Fibroblast of skin of back (primary cell): ENCODE data around the gene IGSF9.

Source experiments
- DNase-seq: peaks from one replicate; pipeline ENCODE4 v3.0.0-alpha.2; 2013

IGSF9 gene

DNA sequence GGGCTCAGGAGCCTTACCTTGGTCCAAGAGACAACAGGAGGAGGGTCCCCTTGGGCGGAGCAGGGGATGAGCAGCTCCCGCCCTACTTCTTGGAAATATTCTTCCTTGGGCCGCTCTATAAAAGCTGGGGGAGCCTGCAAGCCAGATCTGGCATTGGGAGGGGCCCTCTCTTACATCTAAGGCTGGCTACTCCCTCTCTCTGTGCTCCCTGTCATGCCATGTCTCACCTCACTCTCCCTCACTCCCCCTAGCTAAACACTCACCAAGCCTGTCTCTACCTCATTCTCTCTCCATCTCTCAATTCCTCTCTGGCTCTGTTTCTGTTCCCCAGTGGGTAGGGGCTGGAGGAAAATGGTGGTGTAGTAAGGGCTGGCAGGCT is 13.6 kb downstream of the IGSF9 start:
- no peak for DNase-seq

DNA sequence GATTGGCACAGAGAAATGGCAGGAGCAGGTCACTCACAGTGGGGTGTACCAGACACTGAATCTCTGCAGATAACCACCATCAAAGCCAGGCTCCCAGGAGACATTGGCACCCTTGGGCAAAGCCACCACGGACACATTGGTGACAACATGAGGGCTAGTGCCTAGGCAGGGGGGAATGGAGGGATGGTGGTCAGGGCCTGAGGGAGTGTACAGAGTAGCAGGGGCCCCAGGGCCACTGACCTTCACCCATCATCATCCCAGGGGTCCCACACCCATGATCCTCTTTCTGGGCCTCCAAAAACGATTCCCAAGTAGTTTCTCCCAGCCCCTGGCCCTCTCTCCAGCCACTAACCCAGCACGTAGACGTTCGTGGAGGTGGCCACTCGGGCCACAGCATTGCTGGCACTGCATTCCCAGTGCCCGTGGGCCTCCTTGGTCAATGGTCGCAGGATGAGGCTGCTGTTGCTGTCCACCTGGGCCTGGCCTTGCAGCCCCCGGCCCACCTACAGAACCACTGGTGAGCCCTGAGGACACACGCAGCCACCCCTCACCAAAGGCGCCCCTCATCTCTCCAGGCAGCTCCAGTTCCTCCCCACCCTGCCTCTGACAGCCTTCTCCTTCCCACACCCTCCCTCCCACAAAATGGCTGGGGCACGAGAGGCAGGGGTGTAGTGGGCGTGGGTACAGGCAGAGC is 14.2 kb downstream of the IGSF9 start:
- DNase-seq: no peak

DNA sequence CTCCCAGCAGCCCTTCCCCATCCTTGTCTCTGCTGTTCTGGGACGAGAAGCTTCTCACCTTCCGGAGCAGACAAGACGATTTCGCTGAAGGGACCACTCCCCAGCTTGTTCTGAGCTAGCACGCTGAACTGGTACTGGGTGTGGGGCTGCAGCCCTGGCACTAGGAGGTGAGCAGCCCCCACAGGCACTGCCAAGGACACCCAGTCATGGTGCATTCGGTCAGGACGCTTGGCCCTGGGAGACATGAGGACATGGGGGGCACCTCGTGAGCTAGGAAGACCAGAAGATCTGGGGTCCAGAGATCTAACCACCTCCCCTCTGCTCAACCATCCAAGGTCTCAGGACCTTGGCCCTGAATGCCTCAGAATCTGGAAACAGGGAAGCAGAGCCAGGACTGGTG is 14.8 kb downstream of the IGSF9 start:
- no peak for DNase-seq

DNA sequence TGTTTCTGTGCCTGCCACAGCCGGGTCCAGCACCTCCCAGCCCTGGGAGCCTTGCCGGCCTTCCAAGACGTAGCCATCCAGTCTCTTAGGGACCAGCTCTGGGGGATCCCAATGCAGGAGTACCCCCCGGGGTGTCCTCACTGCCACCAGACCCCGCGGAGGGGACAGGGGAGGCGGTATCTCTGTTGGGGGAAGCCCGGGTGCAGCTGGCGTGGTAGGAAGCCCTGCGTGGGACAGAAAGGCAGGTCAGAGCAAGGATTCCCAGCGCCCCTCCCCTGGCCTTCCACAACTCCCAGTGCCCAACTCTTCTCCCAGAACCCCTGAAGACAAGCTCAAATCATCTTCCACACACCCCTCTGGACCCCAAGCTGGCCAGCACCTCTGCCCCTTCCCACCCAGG is 15.2 kb downstream of the IGSF9 start:
- no peak for DNase-seq

DNA sequence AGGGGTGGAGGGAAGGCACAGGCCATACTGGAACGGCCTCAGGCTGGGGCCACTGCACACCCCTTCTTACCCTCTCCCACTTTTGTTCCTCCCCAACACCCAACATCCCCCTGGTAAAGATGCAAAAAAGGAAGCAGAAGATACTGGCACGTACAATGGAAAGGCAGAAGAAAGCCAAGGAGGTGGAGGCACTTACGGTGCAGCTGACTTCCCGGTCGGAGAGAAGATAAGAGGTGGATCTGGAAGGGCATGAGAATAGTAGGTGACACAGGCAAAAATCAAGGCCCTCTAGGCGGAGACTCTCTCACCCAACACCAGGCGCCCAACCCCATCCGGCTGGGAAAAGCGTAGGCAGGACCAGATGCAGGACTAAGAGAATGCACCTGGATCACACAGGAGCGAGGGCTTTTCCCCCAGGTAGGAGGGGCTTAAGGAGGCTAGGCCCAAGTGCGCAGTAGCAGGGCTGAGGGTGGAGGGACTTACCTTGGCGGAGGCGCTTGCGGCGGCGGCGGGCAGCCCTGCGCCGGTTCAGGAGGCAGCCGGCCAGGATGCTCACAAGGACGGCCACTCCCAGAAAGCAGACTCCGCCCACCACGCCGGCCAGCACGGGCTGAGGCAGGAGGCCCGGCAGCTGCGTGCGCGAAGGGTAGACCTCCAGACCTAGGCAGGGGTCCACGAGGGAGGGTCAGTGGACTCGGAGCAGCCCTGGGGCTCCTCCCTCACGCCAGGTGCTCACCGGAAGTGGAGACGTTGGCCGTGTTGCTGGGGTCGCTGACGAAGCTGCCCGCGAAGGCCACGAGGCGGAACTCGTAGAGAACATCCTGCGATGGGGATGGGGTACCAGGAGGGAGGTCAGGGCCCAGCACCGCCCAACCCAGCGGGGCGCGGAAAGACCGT is 16.0 kb downstream of the IGSF9 start:
- DNase-seq: no peak

DNA sequence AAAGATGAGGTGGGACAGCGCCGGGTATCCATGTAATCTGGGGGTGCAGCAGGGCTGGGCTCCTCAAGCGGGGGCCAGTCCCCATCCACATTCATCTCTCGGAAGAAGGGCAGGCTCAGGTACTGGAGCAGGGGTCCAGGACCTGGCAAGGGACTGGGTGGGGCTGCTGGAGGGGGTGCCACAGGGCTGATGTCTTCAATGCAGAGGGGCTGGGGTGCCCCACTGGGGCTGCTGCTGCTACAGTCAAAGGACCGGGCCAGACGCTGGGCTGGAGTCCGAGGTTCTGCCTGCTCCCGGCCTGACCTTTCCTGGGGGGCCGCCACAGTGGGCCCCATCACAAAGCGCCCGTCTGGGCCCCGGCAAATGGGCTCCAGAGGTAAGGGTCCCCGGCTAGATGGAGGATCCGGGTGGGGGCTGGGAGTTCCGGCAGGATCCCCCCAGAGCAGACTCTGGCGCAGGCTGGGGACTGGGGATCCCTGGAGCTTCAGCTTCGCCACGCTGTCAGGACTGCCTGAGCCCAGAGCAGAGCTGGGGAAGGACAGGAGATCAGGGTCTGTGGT is 16.8 kb downstream of the IGSF9 start:
- no peak for DNase-seq

DNA sequence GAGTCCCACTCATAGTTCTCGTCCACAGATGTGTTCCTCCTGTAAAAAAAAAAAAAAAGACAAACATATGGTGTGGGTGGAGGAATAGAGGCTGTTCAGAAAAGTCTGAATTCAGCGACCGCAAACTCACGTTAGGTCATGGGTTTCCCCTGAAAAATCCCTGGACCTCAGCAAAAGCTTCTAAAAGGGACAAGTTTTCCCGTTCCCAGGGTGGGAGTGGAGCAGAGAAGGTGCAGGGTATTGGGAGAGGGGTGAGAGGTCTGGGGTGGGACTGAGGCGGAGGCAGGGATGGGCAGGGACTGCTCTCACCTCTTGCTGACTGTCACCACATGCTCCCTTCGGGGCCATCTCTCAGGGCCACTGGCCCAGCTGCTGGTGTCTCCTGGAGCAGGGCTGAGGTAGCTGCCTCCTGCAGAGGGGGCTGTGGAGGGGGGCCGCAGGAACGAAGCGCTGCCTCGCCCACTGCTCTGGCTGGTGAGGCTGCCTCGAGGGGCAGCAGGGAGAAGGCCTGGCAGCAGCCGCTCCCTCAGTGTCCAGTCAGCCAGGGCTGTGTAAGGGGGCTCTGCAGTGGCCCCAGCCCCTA is 17.5 kb downstream of the IGSF9 start:
- DNase-seq: no peak

DNA sequence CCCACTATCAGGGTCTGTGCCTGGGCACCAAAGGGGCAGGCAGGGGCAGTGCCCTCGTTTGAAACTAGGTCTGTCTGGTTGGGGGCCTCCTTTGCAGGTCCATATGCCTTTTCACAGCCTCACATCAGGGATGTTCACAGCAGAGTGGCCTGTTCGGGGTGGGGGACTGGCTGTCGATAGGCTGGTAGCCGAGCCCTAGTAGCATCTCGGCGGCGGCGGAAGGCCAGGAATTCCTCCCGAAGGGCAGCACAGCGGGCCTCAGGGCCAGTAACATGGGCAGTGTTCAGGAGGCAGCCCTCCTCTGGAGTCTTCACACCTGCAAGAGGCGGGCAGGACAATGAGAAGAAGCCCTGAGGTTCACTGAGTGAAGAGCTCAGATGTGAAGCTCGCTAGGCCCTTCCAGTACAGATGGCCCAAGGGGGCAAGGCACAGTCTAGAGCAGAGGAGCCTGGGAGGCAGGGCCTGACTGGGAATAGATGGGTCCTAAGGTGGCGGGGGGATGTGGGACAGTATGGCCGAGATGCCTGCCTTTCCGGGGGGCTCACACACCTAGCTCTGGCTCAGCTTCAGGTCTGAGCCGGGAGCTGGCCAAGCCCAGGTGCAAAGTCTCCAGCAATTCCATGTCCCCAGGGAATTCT is 18.1 kb downstream of the IGSF9 start:
- no peak for DNase-seq

DNA sequence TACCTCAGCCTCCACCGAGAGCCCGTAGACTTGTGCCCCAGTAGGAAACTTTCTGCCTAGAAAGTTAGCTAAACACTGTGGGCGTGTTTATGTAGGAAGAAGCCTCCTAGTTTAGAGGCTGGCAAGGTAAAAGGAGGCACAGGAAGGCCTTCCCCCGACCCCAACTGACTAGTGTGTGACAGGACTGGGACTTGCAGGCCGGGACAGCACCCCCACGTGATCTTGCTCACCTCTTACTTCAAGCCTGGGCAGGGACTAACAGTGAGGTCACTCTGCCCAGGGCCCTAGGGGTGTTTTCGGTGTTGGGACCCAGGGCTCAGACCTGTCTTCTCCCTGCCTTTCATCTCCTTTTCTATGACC is 19.7 kb downstream of the IGSF9 start:
- no peak for DNase-seq

DNA sequence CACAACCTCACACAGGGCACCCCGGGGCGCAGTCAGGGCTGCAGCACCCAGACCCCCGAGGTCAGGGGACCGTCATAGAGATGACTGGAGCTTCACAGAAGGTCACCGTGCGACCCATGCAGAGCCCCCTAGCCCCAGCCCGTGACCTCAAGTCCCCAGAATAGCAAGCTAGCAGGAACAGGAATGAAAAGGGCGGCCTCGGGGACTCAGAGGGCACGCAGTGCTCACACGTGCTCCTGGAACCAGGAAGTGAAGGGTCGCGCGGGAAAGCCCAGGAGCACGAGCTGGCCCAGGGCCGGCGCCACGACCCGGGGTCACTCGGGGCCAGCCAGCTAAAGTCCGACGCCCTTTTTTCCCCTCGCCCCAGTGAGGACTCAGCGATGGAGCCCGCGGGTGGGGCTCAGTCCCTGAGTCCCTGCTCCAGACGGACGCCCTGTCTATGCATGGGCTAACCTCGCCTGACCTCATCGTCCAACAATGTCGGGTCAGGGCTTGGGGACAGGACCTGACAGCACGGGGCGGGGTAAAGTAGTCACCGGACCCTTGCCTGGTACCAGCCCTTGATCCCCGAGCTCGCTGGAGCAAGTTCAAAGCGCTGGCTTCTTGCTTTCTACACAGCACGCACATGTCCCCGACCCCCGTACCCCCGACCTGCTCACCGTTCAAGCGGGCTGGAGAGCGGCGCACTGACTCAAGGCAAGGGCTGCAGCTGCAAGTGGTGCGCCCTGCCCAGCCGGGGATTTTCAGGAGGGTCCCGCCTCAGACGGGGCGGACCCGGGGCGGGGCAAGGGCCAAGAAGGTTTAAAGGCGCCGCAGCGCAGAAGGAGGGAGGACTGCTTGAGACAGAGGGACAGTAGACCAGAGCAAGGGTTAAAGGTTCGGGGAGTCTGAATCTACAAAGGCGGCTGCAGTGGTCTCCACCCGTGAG is 20.4 kb downstream of the IGSF9 start, which contains the start of gene TAGLN2:
Gene TAGLN2 (minus strand): TSS at position 717 of the 928 bp plus-strand sequence. CDS start 4,998 bp downstream, outside the sequence.
- peak; percentile 95 for DNase-seq

DNA sequence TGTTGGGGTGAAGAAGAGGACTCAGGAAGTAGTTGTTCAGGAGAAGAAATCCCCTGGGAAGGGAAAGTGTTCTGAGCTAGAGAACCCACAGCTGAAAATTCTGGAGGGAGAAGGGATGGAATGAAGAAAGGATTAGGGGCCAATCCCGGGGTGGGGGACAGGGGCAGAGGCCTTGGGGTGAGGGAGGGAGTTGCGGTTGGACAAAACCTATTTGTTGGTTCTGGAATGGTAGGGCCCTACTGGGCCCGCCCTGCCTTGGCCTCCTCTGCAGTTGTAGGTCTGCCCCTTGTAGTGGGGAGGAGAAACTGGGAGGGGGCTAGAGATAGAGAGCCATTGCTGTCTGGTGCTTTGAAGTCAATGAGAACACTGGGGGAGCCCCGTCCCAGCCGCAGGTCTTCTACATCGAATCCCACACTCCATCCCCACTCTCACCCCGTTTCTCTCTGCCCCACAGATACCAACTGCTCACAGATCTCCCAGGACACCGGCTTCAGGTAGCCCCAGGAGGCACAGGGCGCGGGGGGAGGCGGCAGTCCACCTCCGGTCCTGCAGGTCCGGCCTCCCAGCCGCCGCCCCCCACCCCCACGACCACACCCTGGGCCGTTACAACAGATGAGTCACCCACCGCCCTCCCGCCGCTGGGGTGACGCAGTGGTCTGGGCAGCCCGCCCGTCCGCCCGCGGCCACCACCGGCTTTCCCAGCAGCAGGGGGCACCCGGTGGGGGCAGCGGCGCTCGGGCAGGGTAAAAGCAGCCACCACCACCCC is 21.2 kb downstream of the IGSF9 start:
- DNase-seq: peak; percentile 94

DNA sequence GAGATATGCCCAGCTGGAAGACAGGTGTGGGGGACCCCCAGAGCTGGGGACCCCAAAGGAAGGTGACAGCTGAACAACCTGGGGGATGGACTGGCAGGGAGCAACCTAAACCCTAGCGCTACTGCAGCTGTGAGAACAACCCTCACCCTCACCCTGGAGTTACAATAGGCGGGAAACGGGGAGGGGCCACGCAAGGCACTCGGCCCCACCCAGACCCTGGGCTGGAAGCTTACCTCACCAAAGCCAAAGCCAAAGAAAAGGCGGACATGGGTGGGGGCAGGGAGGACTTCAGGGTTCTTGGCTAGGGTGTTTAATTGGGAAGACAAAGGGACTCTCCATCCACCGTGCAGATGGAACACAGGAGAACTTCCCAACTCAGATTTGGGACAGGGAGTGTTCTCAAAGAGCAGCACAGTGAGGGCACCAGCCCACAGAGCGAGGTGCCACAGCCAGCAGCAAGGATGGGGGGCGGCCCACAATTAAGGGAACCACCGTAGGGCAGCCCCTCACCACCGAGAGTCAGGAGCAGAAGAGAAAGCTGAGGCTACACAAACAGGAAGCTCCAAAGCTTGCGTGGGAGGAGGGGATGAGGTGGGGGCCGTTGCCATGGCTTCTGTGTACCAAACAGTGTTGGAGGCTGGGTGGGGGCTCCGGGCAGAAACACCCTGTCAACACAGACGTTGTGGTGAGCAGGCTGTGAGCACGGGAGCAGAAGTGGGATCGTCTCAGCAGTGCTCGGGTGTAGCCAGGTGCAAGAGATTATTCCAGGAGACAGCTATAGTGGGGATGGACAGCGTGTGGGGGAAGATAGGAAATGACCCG is 22.0 kb downstream of the IGSF9 start:
- DNase-seq: peak; percentile 93

DNA sequence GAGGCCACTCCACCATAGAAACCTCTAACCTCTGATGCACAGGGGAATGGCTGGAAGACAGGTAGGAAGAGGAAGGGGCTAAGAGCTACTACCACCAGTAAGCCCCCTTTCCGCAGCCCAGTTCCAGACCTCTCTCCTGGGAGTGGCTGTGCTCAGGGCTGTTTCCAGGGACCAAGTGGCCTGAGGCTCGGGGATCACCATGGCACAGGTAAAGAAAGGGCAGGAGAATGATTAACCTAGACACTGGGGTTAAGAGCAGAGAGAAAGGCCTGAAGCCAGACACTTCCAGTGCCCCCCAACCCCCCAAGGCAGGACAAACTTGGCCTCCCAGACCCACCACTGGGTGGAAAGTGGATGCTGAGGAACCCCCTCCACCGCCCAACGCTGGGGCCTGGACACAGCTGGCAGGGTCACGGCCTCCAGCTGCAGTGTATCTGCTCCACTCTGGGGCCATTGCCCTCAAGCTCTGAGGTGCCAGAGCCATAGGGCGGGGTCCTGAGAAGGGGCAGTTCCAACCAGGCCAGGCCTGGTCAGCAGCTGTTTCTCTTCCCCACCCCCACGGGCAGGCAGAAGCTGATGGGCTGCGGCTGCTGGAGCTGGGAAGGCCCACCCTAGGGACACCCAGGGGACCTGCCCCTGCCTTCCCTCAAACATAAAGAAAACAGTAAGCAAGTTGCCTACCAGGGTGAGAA is 22.8 kb downstream of the IGSF9 start:
- DNase-seq: peak; percentile 52

DNA sequence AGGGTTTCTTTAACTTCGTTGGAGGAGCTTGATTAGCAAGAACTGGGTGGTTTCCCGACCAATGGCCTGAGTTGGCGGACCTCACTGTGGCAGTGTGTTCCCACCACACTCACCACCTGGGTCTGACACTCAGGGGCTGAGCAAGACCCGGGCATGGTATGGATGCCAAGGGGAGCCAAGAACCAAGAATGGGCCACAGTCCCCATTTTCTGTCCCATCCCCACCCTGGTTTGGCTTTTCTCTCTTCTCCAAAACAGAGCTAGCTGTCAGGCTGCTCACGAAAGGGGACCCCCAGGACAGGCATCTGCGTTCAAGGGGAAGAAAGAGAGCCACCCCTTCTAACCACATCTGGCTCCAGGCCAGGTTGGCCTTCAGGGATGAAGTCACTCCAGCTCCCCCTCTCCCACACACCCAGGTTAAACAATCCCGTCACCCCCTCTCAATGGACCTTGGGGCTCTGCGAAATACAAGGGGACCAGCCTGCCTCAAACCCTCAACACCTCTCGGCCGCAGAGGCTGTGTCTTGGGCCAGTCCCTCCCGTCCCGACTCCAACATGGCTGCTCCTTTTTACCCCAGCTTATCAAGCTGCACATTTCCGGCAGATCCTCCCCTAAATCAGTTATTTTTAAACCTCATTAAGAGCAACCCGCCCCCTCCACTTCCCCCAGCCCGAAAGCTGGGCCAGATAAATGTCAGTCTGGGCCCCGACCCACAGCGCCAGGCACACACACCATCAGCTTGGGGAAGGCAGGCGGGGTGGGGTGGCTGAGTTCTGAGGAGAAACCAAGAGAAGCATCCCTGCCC is 23.5 kb downstream of the IGSF9 start:
- DNase-seq: peak; percentile 52

DNA sequence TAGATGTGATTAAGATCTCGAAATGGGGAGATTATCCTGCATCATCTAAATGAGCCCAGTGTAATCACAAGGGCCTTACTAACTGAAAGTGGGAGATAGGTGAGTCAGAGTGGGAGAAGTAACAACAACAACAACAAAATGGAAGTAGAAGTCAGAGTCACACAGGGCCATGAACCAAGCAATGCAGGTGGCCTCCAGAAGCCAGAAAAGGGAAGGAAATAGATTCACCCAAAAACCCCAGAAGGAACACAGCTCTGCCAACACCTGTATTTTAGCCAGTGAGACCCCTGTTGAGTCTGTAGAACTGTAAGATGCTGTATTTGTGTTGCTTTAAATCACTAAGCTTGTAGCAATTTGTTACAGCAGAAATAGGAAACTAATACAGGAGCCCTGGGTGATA is 24.2 kb downstream of the IGSF9 start:
- no peak for DNase-seq

DNA sequence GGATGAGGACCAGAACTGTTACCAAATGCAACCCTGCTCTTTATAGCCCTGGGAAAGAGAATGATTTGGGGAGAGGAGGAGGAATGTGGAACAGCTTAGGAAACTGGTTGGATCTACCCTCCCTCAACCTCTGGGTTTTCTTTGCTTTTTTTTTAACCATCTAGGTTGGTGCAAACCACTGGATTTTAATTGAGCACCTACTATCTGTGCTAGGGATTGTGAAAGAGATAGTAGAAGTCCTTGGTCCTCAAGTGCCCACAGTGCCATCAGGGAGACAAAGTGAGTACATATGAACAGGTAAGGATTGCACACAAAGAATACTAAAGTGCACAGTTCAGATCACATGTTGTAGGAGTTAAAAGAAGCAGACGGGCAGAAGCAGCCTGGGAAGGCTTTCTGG is 24.8 kb downstream of the IGSF9 start:
- DNase-seq: no peak

DNA sequence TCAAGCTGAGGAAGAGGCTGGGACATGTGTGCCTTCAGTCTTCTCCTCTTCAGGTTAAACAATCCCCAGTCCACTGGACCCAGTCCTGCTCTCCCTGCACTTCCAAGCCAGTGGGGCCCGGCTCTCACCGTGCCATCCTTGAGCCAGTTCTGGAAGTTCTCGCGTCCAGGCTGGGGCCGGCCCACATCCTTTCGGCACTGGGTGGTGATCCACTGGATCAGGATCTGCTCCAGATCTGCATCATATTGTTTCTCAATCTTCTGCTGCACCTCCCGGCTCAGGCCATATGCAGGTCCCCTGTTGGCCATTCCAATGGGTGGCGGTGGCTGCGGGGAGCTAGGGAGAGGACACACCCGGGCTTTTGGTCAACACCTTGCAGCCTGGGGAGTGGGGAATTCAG is 25.2 kb downstream of the IGSF9 start:
- no peak for DNase-seq

DNA sequence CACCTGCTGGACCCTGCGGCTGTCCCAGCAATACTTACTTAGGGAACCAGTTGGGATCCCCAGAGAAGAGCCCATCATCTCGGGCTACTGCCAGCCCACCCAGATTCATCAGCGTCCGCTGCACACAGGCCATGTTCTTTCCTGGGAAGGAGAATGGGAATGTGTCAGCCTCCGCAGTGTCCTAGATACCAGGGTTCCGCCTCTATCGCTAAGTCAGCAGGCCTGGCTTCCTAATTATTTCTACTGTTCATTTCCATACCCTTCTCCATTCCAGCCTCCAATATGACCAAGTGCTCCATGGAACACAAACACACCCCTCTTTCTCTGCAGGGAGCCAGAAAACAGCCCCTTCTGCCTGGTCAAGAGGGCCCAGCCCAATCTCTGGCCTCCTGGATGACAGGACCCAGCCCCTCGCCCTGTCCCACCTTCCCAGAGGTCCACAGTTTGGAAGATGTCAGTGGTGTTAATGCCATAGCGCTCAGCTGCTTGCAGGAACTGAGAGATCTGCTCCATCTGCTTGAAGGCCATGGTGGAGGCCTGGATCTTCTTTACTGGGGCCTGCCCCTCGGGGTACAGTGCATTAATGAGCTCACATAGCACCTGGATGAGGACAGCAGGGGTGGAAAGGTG is 26.1 kb downstream of the IGSF9 start:
- DNase-seq: no peak
